AG20443 (cell line): ENCODE data around the gene GFRA4.

Experiments used
- DNase-seq: peaks from one replicate; pipeline ENCODE4 v3.0.0; 2012; ENCODE audit warnings: low spot score, mixed read lengths

The GFRA4 gene

DNA sequence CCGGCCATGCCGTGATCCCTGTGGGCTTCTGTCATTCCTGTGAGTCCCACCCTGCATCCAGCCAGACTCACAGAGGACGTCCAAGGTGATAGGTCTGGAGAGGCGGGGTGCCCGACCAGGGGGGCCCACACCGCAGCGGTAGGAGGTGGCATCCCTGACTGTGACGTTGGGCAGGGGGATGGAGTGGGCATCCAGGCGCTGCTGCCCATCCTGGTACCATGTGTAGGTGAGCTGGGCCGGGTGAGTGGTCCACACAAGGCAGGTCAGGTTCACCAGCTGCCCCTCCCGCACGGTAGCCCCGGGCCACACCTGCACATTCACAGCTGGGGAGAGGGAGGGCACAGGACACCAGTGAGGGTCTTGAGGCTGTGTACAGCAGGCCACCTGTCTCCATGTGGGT, 30.2 kb upstream of the GFRA4 start:
- no peak for DNase-seq

DNA sequence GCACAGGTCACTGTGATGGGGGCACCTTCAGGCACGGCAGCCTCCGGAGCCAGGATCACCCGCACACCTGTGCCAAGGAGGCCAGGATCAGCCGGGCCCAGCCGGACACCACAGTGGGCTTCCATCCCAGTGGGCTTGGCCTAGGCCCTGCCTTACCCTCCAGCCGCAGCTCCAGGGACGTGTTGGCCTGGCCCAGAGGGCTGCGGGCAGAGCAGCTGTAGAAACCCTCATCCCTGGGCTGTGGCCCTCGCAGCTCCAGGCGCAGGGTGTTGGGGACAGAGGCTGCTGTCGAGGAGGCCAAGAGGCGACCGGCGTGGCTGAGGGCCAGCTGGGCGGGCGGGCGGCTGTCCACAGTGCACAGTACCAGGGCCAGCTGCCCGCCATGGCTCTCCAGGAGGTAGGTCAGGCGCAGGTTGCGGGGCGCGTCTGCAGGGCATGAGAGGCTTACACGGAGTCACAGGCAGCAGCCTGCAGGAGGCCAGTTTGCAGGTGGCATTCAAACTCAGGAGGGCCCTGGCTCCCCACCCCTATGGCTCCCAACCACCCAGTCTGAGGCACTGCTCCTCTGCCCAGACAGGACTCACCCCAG, 29.6 kb upstream of the GFRA4 start:
- no peak for DNase-seq

DNA sequence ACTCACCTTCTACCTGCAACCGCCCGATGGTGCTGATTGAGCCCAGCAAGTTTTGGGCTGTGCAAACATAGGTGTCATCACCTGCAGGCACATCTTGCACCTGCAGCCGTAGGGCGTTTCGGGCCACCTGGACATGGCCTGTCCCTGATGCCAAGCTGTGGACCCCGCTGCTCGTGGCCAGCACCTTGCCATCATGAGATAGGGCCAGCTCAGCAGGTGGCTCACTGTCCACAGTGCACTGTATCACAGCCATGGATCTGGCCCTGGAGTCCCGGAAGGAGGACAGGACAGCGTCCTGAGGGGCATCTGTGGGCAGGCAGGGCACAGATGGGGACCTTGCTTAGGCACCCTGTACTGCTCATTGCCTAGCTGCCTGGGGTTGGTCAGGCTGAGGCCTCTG, 28.7 kb upstream of the GFRA4 start:
- DNase-seq: no peak

DNA sequence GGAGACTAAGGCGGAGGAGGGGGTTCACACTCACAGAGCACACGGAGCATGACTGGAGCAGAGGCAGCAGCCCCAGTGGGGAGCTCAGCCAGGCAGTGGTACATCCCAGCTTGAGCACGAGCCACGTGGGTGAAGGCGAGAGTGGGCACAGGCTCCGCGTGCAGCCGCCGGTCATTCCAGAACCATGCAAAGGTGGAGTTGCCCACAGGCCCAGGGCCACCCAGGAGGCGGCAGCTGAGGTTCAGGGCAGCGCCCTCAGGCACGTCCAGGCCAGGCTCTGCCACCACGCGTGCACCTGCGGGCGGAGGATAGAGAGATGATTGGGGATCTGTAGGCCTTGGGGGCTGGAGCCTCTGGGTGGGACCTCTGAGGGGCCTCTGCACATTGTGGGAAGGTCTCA, 28.1 kb upstream of the GFRA4 start:
- no peak for DNase-seq

DNA sequence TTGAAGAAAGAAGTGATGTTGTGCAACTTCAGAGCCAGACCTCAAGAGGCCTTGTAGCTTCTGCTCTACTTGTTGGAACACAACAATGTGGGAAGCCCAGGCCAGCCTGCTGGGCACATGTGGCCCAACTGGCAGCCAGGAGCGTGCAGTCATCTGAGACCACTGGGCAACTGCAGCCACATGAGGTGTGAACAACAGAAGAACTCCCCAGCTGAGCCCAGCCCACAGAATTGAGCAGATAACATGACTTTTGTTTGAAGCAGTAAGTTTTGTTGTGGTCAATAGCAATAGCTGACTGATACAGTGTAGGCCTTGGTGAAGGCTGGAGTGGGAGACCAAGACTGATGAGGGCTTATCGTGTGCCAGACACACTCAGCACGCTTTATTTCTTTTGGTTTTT, 27.2 kb upstream of the GFRA4 start:
- no peak for DNase-seq

DNA sequence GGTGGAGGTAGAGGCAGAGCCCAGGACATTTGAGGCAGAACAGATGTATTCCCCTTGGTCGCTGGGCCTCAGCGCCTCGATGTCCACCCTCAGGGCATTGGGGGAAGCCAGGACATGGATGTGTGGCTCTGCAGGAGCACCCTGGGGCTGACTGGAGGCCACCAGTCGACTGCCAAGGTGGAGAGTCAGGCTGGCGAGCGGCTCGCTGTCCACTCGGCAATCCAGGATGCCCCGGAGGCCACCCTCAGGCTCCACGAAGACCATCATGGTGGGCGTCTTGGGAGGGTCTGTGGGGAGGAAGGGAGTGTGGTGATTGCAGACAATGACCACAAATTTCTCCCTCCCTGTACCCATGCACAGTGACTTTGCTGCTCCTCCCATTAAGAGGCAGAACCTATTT, 26.8 kb upstream of the GFRA4 start:
- no peak for DNase-seq

DNA sequence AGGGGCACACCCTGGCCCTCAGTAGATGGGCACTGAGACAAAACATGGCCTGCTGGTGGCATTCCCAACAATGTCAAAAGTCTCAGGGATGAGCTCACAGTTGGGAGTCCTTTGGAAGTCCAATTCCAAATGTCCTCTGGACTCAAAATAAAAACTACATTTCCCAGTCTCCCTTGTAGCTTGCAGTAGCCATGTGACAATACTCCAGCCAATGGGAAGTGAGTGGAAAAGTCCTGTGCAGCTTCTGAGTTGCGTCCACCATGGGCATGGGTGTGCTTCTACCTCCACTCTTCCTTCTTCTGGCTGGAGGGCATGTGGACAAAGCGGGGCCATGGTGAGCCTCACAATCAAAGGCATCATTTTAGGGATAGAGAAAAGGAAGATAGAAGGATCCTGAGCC, 24.5 kb upstream of the GFRA4 start:
- peak; percentile 84 for DNase-seq

DNA sequence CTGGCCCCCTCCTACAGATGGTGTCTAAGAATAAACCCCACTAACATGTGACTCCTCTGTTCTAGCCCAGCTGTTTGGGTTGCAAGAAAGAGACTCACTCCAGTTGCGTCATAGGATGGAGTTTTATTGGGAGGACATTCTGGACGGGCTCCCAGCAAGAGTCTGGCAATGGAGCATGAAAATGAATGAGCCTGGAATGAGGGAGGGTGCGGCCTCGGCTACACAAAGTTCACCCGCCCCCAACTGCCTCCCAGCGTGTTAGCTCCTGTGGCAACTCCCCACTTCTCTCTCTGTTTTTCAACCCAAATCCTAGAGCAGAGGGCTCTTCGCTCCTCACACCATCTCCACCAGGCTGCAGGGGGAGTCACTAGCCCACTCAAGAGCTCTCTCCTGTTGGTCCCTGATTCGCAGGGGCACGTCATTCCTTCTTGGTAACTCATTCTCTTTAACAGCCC, 23.7 kb upstream of the GFRA4 start:
- peak; percentile 93 for DNase-seq

DNA sequence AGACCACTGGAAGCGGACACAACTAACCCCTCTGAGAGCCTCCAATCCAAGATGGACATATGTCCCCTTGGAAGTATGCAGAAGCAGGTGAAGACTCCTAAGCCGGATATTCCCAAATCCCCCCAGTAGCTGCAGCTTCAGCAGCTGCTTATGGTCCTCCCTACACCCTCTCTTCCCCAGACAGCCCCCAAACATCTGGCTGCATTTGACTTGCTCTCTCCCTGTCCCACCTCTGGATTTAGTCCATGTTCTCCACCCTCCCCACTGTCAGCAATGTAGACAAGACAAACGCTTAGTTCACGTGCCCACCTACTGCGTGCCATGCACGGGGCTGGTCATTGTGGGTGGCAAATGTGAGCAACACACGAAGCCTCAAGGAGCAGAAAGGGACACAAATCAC, 23.2 kb upstream of the GFRA4 start:
- DNase-seq: no peak

DNA sequence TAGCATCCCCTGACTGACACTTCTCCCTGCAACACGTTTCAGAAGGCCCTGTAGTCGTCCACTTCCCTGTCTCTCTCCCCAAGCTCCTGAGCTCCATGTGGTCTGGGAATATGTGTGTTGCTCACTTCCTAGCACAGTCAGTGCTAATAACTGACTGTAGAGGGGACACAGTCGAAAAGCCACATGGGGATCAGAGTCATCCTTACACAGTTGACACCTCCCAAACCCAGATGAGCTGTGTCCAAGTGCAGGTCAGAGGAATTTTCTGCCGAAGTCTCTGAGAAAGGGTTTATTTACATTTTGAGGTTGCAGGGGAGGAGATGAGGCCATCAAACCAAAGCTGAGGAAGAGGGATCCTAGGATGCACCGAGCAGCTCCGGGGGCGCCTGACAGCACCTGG, 22.1 kb upstream of the GFRA4 start:
- DNase-seq: no peak

DNA sequence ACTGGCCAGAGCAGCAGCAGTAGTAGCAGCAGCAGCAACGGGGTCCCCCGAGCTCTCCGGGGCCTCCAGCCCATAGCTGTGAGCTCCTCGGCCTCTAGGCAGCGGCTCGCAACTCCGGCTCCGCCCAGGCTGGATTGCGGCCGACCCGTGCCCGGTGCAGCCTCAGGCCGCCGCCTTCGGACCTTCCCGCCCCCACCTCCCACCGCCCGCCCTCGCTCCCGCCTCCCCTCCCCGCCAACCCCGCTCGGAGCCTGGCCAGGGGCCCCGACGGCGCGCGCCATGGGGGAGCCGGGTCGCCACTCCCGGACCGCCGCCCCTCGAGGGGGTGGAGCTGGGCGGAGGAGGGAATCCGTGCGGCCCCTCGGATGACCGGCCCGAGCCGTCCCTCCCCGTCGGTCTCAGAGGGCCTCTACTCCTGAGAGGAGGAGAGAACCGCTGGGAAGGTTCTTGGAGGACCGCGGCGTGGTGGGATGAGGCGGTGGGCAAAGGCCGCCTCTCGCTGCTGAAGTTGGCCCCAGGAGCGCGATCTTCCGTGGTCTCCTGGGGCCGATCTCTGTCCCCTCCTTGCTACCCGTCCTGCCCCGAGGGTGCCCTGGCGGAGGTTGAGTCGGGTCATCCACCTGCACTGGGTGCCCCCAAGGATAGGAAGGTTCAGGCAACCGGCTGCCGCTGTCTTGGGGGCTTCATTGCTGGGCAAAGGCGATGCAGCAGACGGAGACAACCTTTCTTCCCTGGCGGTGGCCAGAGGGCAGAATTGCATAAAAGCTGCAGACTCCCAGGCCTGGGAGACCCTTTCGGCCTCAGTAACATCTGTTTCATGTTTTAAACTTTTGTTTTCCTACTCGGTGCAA, 19.0 kb upstream of the GFRA4 start, which contains the start of gene ADAM33:
Gene ADAM33 (minus strand): TSS at position 80 of the 851 bp plus-strand sequence. CDS start 6 bp downstream, at position 74.
- DNase-seq: peak; percentile 78

DNA sequence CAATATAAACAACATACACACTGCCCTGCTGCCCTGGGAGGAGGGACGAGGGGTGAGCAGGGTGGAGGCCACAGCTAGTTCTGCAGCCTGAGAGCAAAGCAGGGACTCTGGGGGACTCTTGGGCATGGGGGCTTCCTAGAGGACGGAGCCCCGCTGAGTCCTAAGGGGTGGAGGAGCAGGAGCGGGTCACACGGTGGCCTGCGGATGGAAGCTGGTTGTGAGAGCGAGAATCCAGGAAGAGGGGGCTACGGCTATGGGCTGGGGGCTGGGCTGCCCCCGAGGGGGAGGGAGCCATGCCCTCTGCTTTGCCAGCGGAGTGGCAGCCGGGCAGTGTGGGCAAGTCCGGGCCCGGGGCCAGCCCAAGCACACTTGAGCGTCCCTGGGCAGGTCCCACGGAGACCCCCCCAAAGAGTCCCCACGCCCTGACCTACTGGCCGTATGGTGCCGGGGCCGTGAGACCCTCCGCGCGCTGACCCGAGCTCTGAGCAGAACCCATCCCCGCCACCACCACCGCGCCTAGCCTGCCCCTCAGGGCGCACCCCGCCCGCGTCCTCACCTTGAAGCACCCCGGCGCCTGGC, 18.2 kb upstream of the GFRA4 start:
- DNase-seq: no peak

DNA sequence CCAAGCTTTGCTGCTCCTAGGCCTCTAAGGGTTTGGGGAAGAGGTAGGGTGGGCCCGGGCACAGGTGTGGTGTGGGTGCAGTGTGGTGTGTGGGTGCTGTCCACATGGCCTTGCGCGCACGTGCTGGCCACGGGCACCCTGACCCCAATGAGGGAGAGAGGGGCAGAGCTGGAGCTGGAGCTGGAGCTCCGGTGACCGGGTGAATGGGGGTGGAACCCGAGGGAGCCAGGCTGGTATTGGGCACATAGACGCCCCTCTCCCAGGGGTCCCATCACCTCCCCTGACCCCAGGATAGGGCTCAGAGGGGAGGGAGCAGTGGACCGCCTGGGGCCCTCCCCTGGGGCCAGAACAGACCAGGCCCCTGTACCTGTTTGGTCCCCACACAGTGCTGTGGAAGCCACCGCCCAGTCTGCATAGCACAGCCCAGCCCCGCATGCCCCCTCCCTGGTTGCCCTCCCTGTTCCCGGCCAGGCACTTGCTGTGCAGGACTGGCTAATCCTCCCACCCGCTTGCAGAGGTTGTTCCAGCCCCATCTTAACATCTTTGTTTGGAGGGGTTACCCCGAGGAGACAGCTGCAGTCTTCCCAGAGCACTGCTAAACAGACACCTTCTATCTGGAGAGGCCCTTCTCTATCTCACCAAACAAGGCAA, 17.6 kb upstream of the GFRA4 start:
- no peak for DNase-seq

DNA sequence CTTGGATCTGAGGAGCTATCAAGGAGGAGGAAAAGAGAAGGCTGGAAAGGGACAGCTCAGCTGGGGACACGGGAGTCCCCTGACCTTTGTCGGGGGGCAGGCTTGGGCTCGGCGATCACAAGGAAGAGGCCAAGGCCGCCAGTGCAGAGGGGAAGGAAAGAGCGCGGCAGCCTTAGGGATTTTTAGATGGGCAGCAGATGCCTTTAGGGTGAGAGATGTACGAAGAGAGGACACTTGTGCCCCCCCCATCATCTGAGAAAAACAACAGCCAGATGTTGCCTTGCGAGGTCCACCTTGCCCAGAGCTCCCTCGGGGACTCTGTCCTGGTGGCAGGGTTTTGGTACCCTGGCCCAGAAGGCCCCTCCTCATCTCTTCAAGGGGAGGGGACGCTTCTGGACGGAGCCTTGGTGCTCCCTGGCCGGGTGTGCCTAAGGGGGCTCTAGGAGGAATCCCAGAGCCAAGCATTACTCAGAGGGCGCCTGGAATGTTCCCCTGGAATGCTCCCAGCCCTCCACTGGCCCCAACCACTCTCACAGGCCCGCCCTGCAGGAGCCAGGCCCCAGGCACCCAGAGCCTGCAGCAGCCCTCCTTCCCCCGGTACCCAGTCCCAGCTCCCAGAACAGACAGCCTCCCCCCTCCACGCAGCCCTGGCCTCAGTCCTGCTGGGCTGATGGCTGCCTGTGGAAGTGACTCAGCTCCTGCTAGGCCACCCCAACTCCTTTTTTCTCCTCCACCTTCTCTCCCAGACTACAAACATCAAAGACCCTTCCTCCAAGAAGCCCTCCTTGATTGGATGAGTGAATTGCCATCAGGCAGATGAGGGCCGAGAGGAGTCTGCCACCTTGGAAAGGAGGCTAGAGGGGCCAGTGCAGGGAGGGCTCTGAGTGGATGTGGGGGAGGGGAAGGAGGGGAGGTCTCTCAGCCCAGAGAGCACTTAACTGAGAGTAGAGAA, 16.8 kb upstream of the GFRA4 start:
- DNase-seq: peak; percentile 77

DNA sequence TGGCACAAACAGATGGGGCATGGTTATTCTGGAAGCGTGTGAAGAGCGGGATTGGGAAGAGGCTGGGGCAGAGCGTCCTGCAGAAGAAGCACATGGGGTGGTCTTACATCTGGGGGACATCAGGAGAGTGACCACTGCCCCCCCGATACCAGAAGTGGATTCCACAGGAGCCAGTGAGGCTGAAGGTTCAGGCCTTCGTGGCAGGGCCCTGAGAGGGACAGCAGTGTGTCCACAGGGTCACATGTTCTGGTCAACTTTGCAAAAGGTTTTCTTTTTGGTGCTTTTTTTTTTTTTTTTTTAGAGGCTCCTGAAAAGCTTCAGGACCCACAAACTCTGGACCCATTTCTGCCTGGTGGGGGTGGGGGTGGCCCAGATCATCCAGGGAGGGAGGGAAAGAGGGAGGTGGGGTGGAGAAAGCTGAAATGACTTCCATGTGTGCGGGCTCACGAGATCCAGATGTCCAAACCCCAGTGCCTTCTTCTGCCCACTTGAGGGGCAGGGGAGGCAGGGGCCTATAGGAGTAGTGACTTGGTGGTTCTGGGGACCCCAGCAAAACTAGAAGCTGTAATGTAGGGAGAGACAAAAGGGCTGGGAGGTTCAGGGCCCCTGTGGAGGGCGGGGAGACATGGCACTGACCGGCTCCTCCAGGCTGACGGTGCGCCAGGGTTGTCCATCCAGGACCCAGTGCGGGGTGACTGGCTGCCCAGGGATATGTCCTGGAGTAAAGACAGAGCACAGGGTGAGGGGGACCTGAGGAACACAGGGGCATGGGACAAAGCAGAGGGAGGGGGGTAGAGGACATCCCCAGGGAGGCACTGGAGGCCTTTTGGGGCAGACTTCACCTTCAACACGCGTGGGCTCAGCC, 15.9 kb upstream of the GFRA4 start:
- peak; percentile 53 for DNase-seq

DNA sequence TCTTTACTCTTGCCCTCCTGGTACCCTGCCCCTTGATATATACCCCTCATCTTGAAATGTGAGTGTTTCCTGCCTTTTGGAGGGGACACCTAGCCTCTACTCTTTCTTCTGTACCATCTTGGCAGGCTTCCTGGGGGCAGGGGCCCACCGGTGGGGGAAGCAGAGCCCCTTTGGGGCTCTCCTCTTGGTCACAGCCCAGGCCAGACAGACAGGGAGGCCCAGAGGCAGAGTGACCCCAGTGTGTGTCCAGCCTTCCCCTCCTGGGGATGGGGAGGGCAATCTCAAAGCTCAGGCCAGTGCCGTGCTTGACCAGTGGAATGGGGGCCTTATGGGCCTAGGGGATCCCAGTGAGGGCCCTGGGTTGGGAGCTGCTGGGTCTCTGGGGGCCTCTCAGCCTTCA, 15.0 kb upstream of the GFRA4 start:
- DNase-seq: no peak

DNA sequence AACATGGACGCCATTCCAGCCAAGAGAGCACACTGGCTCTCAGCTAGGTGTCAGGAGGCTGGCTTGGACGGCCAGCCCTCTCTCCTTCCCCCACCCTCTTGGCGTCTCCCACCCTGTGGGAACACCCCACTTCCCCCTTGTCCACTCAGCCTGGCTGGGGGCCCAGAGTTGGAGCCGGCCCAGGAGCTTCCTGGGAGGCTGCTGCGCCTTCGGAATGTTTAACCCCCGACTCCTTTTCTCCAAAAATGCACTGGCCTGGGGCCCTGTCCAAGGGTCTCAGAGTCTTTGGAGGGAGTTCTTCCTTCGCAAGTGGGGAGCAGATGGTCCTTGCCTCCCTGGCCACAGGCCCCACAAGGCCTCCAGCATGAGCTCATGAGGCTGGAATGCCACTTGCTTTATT, 14.5 kb upstream of the GFRA4 start:
- no peak for DNase-seq

DNA sequence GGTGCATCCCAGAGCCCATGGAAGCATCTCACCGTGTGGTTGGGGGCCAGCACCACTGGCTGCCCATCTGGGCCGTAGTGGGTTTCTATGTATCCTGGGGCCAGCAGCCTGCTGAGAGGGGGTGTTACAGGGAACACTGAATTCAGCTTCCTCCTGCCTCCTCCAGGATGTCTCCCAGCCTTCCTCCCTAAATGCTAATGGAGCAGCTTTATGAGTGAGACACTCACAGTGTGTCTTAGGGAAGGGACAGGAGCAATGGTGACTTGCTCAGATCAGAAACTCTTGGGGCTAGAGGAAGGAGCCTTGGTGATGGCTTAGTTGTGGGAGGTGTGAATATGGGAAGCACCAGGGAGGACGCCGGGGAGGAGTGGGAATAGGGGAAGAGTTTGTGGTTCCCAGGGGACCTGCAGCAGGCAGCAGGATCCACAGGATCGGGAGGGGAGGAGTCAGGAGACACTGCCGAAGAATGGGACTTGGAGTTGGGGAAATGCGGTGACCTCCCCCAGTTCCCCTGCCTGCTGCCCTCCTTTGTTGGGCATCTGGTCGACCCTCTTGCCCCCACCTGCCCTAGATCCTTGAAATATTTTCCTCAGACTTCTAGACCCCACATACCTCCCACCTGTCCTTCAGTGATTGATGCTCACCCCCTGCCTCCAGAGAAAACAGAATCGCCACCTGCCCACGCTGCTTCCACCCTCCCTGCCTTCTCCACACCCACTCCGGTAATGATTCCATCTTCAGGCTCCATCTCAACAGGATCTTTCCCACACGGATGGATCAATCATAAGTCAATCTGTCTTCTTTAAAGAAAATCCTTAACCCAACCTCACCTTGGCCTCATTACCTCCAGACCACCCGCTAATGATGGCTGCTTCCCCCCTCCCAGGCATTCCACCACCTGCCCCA, 12.0 kb upstream of the GFRA4 start:
- no peak for DNase-seq

DNA sequence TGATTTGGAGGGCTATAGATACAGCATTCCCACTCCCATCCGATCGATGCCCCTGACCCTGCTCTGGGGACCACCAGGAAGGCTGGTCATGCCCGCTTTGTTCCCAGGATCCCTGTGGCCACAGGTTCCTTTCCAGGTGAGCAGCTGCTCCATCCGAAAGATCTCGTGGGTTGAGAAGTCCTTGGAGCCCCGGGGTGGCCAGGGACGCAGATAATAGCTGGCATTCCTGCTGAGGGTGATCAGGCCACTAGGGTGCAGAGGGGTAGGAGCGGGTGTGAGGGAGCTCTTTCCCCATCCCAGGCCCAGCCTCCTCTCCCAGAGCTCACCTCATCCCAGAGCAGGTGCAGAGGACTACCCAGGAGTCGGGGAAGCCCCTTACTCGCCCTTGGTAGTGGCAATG, 11.2 kb upstream of the GFRA4 start:
- no peak for DNase-seq
